Breast epithelium (tissue), 4 donors: ENCODE data around the gene MC2R. TPM values are rescaled to one million over a fixed set of nuclear protein-coding genes. Genes with fewer than 3 reads are reported as not detected.

Experiments used
- DNase-seq, 2 donors: peaks; one replicate each; pipeline ENCODE4 v3.0.0-alpha.2; 2019; ENCODE audit warnings: low spot score in 2 of 2
- H3K27ac ChIP-seq, 2 donors: fragments of 200-600 bp; sonication (generic) in 1 of 2; one replicate each; pipeline ENCODE4 v1.5.1; 2016 to 2019; ENCODE audit warnings: mild to moderate bottlenecking in 1 of 2
- H3K27me3 ChIP-seq, 2 donors: fragments of 200-600 bp; sonication (generic) in 1 of 2; one replicate each; pipeline versions ENCODE4 v1.5.1 to v1.6.0; 2017 to 2019; ENCODE audit warnings: control low read depth in 1 of 2, mild to moderate bottlenecking in 1 of 2
- H3K36me3 ChIP-seq: fragments of 200-600 bp; one replicate; pipeline ENCODE4 v1.5.1; 2019
- H3K4me1 ChIP-seq, 2 donors: fragments of 200-600 bp; sonication (generic); one replicate each; pipeline ENCODE4 v1.5.1; 2016 to 2019; ENCODE audit warnings: control low read depth in 1 of 2
- H3K4me3 ChIP-seq, 3 donors: fragments of 200-600 bp; sonication (generic); 1 replicate in 2 of 3; 2 replicates in 1 of 3; pipeline ENCODE4 v1.5.1; 2016 to 2019; ENCODE audit warnings: mild to moderate bottlenecking in 3 of 3, moderate library complexity in 2 of 3
- H3K9me3 ChIP-seq, 2 donors: fragments of 200-600 bp; sonication (generic) in 1 of 2; one replicate each; pipeline ENCODE4 v1.5.1; 2016 to 2019; ENCODE audit warnings: control low read depth in 1 of 2
- CTCF ChIP-seq, 3 donors: fragments of 450-650 bp; IDR thresholded peaks; one replicate each; pipeline ENCODE4 v1.5.1; 2016 to 2017; ENCODE audit warnings: antibody characterized with exemption in 3 of 3, mild to moderate bottlenecking in 3 of 3, moderate library complexity in 3 of 3
- POLR2A ChIP-seq: fragments of 450-650 bp; IDR thresholded peaks from one replicate; pipeline ENCODE4 v1.6.1; 2016; ENCODE audit warnings: antibody characterized with exemption, mild to moderate bottlenecking, moderate library complexity
- POLR2AphosphoS5 ChIP-seq, 3 donors: sonication (generic); formaldehyde crosslinking; IDR thresholded peaks; one replicate each; pipeline ENCODE4 v1.6.1; 2017; ENCODE audit warnings: antibody characterized with exemption in 3 of 3
- intact Hi-C: fragments of 100-400 bp; cut with DNase I; formaldehyde crosslinking; loops from one replicate; pipeline ENCODE4 v1.15.1; 2023; ENCODE audit warnings: low total_unique reads
- total RNA-seq, 3 donors: library from RNA; depleted of rRNA; stranded (reverse); fragments of >200 nt; gene quantifications; one replicate each; pipeline ENCODE4 v1.1.0, GENCODE V29; 2016

The MC2R gene
- total RNA-seq, 3 donors from 2014 or later: not detected

DNA sequence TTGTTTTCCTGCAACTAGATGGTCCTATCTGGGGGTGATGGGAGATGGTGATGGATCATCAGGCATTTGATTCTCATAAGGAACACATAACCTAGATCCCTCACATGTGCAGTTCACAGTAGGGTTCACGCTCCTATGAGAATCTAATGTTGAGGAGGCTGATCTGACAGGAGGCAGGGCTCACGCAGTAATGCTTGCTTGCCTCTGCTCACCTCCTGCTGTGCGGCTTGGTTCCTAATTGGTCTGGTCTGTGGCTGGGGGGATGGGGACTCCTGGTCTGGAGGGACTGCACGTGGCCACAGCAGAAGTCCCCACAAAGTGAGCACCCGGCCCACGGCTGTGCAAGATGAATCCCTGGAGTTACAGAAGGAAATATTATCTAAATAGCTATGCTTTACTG, 80.1 kb downstream of the MC2R start:
- Histone ChIP-seq H3K9me3 (peaks cover 0 to 3% of the 10 kb centered on the region in 2 donors), H3K4me3 (no peak overlapping the region), H3K36me3 (no peaks in the 10 kb centered on the region), H3K4me1 (no peaks in the 10 kb centered on the region), H3K27me3 (peaks cover 0 to 16% of the 10 kb centered on the region in 2 donors), H3K27ac (no peak overlapping the region)
- no peak for TF ChIP-seq POLR2AphosphoS5 (IDR thresholded peaks at IDR 0.05)
- TF ChIP-seq POLR2A: no peak
- no peak for TF ChIP-seq CTCF (IDR thresholded peaks at IDR 0.05)
- DNase-seq: no peak
- intact Hi-C loops: no loop called here

GRCh38 chr18:13834496-13835015, 80.8 kb downstream of the MC2R start:
- TF ChIP-seq POLR2AphosphoS5 (IDR thresholded peaks at IDR 0.05) (no peak), POLR2A (no peak), CTCF (IDR thresholded peaks at IDR 0.05) (no peak)
- H3K27me3 ChIP-seq: peaks cover 0 to 18% of the 10 kb centered on the region in 2 donors
- no peak for DNase-seq
- peaks cover 0 to 3% of the 10 kb centered on the region in 2 donors for H3K9me3 ChIP-seq
- no peaks in the 10 kb centered on the region for H3K4me1 ChIP-seq
- intact Hi-C loops: no loop called here
- no peak overlapping the region for H3K27ac ChIP-seq
- no peak overlapping the region for H3K4me3 ChIP-seq
- no peaks in the 10 kb centered on the region for H3K36me3 ChIP-seq

Other genes starting within 250 kb of the MC2R start
- 10 to 100 TPM in 2 of 3 donors, 1 to 10 TPM in 1; 7.7 to 15.1 (median 10.5) TPM for gene FAM210A, start 189.0 kb downstream of the MC2R start, total RNA-seq
- 10 to 100 TPM; 20.5 to 36.0 (median 23.9) TPM for gene RNMT, start 188.9 kb downstream of the MC2R start, total RNA-seq
- not detected for gene MC5R, start 91.4 kb downstream of the MC2R start, total RNA-seq
- 10 to 100 TPM in 1 of 3 donors, 1 to 10 TPM in 2; 7.9 to 18.4 (median 9.1) TPM for gene ZNF519, start 216.9 kb upstream of the MC2R start, total RNA-seq